ENCODE results near the gene LZTFL1.

The LZTFL1 gene

DNA sequence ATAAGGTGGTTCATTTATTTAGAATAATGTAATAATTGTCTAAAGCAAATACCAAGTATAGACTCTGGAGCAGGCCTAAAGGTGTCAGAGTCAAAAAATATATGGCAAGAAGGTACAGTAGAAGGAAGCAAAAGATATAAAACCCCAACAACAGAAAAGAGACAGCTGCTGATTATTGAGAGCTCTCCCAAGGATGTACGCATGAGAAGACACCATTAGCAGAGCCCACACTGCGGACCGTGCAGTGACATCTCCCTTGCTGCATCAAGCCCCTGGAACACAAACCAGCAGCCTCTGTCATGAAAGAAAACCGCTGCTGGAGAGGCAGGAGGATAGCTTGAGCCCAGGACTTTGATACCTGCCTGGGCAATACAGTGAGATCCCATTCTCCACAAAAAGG lies 27.6 kb downstream of the LZTFL1 start:
- H3K4me3 ChIP-seq (ENCODE audit: low read depth, low read length), result no peak overlapping the region
- no peak for DNase-seq (ENCODE audit: low read depth)
- TF ChIP-seq CTCF (conservative IDR thresholded peaks at IDR 0.05; ENCODE audit: low read depth, low read length), result no peak

DNA sequence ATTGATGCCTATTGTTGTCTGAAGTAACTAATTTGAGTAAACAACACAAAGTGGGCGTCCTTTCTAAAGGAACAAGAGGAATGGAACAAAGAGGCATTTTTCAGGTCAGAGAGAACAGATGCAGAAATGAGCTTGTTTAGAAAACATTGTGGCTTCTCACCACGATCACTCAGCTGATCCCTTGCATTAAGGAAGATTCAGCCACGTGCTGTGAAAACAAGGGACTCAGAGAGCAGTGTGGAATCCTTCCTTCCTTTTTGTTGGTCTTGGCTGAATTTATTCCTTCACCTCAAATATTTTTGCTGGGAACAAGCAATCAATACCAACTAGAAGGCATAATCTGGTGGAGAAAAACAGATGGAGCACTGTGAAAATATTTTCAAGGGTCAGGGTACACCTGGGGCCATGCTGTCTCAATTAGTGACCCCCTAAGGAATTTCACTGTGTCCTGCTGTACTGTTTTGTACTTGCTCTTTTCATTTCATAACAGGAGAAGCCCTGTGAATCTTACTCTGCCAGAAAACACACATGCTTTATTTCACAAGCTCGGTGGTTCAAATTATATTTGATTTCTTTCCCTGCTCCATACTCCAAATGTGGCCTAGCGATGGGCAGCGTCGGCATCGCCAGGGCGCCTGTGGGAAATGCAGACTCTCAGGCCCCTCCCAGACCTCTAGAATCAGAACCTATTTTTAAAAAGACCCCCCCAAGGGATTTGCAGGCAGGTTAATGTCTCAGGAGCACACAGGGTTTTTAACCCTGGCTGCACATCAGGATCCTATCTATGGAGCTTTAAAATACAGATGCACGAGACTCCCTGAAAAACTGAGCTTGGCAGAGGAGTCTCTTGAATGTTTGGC lies 34.0 kb downstream of the LZTFL1 start:
- peak; percentile 38 for DNase-seq (ENCODE audit: low read depth)
- H3K4me3 ChIP-seq (ENCODE audit: low read depth, low read length), result no peak overlapping the region
- TF ChIP-seq CTCF (conservative IDR thresholded peaks at IDR 0.05; ENCODE audit: low read depth, low read length), result no peak

DNA sequence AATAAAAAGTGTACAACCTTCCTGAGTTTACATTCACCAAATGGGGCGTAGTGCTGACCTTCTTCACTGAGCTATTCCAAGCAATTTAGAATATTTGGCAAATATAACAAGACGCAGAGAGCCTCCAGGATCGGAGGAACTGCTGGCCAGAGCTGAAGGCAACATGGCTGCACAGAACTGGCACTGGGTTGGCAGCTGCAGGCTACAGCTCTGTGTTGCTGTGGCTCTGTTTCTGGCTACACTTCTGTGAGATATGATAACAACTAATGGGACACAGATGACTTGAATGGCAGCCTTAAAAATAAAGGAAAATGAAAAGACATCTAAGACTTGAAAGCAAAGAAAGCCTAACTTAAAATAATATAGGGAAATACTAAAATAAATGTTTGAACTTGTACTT lies 34.8 kb downstream of the LZTFL1 start:
- DNase-seq (ENCODE audit: low read depth), result no peak
- H3K4me3 ChIP-seq (ENCODE audit: low read depth, low read length), result no peak overlapping the region
- TF ChIP-seq CTCF (conservative IDR thresholded peaks at IDR 0.05; ENCODE audit: low read depth, low read length), result no peak

- H3K4me3 ChIP-seq (ENCODE audit: low read depth, low read length), result no peak overlapping the region
- DNase-seq (ENCODE audit: low read depth), result no peak
- TF ChIP-seq CTCF (conservative IDR thresholded peaks at IDR 0.05; ENCODE audit: low read depth, low read length), result no peak
Measured at GRCh38 chr3:45806072-45806471, 35.8 kb downstream of the LZTFL1 start.

GRCh38 chr3:45803252-45803935 lies 38.5 kb downstream of the LZTFL1 start:
- H3K4me3 ChIP-seq (ENCODE audit: low read depth, low read length), result no peak overlapping the region
- no peak for TF ChIP-seq CTCF (conservative IDR thresholded peaks at IDR 0.05; ENCODE audit: low read depth, low read length)
- no peak for DNase-seq (ENCODE audit: low read depth)

DNA sequence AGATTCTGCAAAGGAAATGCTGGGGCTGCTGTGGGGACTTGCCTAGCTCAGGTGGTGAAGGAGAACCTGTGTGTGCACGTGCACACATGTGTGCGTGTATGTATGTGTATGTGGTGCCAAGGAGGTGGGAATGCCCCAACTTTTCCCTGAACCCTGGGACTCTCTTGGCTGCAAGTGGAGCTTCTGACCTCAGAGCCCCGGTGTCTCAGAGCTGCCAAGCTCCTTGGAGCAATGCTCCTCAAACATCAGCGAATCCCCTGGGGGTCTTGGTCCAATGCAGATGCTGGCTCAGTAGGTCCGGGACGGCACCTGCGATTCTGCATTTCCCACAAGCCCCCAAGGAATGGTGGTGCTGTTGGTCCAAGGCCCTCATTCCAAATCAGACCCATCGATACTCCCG lies 39.8 kb downstream of the LZTFL1 start:
- no peak for DNase-seq (ENCODE audit: low read depth)
- H3K4me3 ChIP-seq (ENCODE audit: low read depth, low read length), result no peak overlapping the region
- TF ChIP-seq CTCF (conservative IDR thresholded peaks at IDR 0.05; ENCODE audit: low read depth, low read length), result no peak

Measured in choroid plexus epithelial cell (primary cell).